ENCODE measurements around the gene PCARE.

DNA sequence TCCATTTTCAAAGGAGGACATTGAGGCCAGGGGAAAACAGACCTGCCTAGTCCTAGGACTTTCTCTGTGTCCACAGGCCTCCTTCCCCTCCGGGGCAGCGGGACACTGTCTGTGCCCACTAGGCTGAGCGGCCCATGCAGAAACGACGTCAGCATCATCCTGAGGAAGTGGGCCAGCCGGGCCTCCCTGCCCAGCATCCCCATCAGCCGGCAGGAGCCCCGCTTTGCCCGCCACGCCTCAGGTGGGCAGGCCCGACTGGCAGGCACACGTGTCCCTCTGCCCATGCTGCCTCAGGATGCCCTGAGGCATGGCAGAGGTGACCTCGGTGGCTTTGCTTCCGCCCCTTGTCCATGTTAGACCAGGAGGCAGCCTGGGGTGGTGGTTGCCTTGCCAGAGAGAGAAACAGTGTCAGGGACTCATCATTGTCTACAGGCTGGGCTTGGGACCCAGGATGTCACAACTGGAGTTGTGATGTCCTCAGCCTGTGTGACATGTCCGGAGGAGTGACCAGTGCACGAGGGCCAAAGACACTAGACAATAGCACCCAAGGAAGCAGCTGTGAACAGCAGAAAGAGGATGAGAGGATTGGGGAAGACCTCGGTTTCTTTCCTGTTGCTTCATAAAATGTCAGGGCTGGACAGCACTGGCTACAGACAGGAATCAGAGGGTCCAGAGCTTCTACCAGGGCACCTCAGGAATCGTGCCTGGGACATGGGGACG, 56.4 kb downstream of the PCARE start:
- TF ChIP-seq, protein P1, sequence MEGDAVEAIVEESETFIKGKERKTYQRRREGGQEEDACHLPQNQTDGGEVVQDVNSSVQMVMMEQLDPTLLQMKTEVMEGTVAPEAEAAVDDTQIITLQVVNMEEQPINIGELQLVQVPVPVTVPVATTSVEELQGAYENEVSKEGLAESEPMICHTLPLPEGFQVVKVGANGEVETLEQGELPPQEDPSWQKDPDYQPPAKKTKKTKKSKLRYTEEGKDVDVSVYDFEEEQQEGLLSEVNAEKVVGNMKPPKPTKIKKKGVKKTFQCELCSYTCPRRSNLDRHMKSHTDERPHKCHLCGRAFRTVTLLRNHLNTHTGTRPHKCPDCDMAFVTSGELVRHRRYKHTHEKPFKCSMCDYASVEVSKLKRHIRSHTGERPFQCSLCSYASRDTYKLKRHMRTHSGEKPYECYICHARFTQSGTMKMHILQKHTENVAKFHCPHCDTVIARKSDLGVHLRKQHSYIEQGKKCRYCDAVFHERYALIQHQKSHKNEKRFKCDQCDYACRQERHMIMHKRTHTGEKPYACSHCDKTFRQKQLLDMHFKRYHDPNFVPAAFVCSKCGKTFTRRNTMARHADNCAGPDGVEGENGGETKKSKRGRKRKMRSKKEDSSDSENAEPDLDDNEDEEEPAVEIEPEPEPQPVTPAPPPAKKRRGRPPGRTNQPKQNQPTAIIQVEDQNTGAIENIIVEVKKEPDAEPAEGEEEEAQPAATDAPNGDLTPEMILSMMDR (conservative IDR thresholded peaks at IDR 0.05 in 1 of 2, IDR thresholded peaks at IDR 0.05 in 1 of 2; ENCODE audit: extremely low read depth in 1 of 2, insufficient read depth in 1 of 2, low read depth in 1 of 2, low read length in 2 of 2), result no peak
- TF ChIP-seq EZH2 (IDR thresholded peaks at IDR 0.05; ENCODE audit: borderline replicate concordance, low read length), result no peak

All from mammary epithelial cell (primary cell).